DMS153 treated with DMSO at 0.1 percent for 48 hours (cell line): ENCODE data around the gene SMCO2.
"Not testable (repeated sequence)": the region's sequence is repeated elsewhere in the genome, so short reads cannot be mapped to it uniquely, and the experiment has no call there.

ENCODE experiments used
- DNase-seq: peaks from one replicate; lab custom pipeline; 2025; ENCODE audit not compliant: unreplicated experiment; lab: John Stamatoyannopoulos, UW

The SMCO2 gene

DNA sequence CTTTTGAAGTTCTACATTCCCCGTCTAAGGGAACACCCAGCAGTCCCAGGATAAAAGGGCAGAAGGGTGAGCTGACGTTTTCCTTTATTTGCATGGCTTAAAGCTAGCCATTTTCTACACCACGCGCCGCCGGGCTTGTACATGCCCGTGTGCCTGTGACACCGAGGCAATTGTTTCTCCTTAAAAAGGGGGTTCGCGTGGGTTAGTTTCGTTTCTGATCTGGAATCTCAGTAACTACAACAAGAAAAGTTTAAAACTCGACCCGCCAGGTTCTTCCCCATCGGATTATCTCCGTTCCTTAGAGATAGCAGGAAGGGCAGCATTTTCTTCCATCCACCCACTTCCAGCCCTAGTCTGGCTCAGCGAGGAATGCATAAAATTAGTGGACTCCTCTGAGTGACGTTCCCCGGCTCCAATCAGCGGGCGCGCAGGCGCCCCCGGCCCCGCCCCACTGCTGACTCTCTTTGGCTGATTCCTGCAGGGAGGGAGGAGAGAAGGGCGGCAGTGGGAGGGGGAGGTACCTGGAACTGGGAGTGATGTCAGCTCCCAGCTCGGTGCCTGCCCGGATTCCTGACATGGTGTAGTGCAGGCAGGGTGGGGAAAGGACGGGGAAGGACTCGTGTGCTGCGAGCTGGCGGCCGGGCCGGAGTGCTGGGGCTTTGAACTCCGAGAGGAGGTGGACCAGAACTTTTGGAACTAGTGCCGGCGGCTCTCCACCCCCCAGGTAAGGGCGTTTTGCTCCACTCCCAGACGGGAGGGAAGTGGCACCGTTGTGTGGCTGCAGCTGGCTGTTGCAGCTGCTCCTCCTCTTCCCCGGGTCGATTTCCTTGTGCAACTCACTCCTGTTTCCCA lies 77.3 kb downstream of the SMCO2 start, which contains the start of gene PPFIBP1:
Gene PPFIBP1, plus strand, starts transcription at position 565 of the 852 bp plus-strand sequence. CDS start 109,191 bp downstream, outside the sequence.
- peak; percentile 92 for DNase-seq

DNA sequence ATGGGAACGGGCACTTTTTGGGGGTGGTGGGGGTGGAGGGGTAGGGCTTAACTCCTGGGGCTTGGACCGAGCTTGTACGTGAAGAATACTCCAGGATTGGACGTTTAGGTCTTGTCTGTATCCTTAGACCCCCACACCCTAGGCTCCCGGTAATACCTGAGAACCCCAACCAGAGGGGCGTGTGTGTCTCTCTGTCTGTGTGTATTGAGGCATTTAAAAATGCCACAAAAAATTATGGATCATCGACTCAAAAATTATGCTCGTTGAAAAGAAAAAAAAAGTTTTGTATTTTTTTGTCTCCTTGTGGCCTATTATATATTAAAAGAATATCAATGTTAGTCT lies 77.9 kb downstream of the SMCO2 start:
- no peak for DNase-seq

DNA sequence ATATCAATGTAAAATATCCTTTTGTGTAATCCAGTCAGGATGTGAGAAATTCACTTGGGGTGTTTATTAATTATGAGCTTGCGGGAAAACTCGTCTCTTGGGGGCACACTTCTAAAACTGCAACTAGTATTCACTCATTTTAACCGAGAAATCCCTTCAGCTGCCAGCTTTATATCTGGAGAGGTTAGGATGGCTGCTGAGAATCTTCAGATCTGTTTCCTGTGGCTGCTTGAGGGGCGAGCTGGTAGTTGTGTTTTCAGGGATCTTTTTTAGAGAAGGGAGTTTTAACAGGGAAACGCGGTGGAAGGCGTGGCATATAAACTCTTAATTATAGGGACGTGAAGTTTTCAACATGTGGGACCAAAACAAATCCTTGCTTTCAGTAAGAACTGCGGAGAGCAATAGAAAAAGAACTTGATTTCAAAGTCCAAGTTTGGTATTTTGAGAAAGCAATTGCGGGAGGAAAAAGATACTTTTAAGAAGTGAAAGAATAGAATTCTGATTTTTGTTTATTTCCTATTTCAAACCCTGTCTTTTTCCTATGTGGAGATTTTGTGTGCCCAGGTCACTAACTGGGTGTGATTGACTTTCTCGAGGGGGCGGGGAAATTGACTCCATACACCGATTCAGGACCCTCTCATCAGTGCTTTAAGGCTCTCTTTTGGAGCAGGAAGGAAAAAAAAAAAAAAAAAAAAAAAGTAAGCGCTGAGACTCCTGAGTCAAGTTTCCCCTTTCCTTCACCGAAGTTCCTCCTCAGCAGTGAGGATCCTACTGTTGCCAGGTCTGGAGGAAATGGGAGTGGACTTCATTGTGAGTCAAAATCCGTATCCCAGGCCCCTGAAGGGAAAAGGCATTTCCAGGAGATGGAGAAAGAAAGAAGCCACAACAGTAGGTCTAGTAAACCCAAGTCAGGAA lies 78.6 kb downstream of the SMCO2 start:
- DNase-seq = no peak

DNA sequence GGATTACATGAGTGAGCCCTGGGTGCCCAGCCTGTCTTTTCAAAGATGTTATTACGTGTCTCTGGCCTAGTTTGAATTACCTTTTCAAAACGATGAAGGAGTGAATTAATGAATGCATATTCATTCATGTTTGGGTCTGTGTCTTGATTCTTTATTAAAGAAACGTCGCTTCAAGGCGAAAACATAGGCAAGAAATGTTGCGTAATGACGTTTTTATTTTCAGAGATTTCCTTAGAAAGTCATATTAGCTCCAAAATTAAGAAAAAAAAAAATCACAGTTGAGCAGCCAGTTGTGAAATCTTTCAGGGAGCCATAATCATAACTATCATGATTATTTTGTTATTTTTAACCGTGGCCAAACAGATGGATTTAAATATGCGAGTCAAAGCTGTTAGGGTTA lies 81.0 kb downstream of the SMCO2 start:
- no peak for DNase-seq

DNA sequence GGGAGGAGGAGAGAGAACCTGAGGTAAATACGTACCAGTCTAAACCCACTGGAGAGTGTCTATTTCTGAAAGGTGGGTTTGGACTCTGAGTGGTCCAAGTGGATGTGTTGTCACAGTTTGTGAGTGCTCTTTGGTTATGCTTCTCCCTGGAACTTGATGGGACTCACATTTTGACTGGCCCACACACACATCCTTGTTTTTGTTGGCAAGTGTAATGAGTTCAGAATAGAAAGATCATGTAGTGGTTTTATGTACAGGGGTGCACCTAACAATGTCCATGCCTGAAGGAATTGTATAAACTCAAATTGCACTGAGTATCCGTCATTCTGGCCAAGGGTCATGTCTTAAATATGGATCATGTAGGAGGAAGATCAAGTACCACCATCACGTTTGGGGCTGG lies 82.3 kb downstream of the SMCO2 start:
- DNase-seq = no peak

DNA sequence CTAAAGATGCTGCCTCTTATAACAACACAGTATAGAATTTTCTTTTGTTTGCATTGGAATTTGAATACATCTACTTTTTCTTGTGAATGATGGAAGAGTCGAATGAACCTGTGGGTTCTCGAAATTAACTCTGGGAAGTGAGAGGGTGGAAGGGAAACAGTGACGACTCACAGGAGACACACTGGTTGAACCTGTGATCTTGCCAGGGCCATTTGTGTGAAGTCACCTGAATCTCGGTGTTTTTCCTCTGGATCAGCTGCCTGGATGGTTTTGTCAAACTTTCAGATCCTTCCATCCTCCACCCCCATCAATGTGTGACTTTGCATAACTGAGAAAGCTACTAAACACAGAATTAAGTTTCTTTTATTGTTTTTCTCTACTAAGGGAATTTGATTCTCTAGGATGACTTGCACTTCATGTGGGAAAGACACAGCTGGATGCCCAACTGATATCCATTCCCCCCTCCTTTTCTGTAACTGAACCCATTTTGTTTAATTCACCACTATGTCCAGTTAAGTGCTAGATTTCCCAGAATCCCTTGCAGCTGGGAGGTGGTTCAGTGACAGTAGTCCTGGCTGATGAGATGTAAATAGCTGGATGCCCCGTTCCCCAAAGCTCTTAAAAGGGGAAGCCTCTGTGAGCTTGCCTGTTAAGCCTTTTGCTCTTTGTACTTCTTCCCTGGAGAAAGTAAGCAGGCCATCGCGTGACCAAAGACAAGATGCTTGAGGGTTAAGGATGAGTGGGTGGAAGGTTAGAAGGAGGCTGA lies 83.8 kb downstream of the SMCO2 start:
- DNase-seq = no peak

DNA sequence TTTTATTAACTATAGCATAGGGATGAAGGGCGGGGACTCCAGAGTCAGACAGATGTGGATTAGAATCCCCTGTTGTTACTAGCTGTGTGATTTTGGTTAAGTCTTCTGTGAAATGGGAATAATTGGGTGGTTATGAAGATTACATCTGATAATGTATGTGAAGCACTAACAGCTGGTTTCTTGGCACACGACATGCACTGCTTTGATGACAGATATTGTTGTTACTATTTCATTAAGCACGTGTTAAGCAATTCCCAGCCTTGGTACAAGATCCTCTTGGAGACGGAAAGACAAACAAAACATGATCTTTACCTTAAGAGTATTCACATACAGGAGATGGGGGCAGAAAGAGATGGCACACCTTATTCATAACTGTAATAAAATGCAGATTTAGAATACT lies 85.4 kb downstream of the SMCO2 start:
- DNase-seq = no peak

DNA sequence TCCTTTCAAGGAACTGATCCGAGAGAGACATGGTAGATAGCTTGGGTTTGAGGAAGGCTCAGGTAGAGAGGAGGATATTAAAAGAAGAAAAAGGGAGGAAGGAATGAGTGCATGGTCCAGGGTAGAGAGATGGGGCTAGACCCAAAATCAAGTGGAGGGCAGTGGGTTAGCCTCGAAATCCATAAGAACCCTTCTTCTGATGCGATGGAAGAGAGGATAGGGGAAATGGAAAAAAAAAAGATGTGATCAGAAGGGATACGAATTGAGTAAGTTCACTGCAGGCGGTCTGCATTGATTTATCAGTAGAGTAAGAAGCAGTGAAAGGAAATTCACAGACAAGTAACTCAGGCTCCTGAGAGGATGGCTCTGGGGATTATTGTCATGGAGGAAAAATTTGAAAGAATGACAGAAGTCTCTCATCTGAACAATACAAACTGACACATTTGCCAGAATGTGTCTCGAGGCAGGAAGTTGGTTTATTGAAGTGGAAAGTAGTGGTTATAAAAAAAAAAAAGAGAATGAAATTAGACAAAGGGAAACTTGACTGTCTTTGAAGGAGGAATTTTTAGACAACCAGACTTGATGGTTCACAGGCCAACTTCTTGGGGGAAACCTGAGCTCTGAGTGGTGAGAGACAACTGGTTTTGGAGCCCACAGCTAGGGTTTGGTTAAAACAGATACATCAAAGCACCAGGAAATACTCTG lies 87.7 kb downstream of the SMCO2 start:
- DNase-seq = no peak

DNA sequence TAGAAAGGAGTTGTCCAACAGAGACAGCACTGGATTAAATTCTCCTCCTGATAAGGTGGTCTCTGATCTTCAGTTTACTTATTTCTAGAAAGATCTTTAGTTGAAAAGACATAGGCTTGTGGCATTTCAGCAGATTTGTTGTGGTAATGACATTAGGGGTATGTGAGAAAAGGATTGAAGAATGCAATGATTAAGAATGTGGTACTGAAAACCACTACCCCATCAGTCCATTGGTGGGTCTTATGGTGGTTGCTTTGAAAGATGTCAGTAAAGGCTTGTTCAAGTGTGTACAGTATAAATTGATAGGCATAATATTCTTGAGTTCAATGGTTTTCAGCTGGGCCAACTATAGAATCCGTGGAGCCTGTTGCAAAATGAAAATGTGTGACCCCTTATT lies 88.2 kb downstream of the SMCO2 start:
- DNase-seq = no peak

DNA sequence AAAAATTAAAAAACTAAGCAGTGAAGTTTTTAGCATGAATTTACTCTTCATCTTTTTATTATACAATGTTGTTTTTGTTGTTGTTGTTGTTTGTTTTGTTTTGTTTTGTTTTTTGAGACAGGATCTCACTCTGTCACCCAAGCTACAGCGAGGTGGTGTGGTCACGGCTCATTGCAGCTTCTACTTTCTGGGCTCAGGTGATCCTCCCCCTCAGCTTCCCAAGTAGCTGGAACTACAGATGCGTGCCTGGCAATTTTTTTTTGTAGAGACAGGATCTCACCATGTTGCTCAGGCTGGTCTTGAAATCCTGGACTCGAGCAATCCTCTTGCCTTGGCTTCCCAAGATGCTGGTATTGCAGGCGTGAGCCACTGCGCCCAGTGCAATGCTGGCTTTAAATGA lies 88.8 kb downstream of the SMCO2 start:
- DNase-seq = no peak

DNA sequence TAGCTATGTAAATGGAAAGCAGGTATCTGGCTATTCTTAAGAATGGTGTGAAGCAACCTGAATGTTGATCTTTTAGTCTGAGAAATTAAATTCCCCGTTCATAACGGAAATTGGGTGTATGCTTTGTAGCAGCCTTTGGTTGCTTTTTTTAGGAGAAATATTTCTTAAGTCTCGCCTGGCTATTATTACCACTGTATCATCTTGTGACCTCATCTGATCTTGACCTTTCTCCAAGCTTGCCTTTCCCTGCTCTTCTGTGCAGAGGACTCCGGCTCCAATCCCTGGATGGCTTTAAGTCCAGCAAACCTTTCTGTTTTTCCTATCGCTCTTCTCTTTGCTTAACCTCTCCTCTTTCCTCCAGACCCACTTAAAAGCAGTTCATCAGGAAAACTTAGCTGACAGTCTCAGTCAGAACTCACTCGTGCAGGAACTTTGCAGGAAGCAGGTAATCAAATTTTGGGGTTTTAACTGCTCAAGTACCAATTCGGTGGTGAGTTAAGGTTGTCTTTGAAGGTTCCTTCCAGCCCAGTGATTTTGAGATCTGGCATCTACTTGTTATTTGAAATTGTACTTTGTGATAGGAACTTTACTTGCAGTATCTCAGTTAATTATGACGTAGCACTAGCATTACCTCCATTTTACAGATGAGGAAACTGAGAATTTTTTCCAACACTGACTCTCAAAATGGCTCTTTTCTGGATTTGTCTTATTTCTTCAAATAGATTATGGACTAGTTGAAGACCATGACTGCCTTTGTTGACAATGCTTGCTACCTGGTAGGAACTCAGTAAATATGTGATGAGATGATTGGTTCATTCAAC lies 91.5 kb downstream of the SMCO2 start:
- no peak for DNase-seq

DNA sequence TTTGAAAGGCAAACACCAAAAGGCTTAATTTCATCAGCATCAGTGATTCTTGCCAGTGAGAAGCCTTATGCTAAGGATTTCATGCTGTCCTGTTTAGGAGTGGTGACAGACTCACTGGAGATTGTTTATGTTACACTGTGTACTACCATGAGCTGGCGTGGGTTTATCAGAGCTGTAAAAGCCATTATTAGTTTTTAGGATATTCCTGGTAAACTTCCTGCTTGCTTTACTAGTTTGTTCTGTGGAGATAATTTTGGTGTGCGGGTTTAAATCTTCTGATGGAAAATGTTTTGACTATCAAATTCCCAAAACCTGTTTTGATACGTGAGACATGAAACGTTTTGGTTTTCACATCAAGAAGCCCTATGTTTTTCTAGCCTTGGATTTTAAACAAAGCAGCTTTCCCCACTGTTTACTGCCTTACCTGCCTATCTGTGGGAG lies 92.7 kb downstream of the SMCO2 start:
- no peak for DNase-seq

DNA sequence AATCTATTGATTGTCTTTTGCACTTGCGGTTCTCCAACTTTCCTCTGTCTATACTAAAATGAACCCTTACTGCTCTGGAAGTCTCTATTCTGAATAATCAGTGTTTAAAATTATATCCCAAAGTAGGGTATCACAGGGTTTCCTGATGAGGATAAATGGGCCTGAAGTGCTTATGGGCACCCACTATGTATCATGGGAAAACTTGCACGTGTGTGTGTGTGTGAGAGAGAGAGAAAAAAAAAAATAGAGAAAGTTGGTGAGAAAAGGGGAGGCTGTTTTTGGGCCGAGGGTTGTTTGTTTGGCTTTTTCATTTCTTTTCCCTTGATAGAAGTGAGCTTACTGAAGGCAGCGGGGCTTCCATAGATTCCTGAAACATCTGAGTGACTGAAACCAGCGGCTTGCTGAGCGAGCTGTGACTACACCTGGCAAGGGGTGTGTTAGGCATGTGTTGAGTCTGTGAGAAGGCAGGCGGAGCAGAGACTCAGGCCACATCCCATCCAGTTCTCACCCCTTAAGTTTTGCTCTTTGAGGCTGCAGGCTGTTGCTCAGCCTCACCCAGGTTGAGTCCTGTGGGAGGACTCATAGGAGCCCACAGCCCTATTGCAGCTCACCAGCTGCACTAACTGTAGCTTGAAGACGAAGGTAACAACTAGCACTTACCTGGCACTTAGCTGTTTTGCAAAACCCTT lies 94.6 kb downstream of the SMCO2 start:
- no peak for DNase-seq

DNA sequence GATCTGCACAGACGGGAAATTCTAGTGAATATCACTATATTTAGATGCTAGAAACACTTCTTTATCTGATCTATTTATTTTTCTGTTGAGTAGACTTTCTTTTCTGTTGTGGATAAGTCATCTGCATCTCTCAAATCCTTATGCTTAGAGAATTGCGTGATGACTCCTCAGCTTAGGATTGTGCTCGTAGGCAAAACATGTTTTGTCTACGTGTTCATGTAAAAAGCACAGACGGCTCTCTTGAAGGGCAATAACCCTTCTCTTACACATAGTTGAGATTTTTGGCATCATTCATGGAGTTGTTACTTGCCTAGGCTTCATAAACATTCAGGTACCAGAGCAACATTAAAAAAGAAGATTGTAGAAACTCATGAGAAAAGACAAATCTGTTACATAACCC lies 96.1 kb downstream of the SMCO2 start:
- no peak for DNase-seq

DNA sequence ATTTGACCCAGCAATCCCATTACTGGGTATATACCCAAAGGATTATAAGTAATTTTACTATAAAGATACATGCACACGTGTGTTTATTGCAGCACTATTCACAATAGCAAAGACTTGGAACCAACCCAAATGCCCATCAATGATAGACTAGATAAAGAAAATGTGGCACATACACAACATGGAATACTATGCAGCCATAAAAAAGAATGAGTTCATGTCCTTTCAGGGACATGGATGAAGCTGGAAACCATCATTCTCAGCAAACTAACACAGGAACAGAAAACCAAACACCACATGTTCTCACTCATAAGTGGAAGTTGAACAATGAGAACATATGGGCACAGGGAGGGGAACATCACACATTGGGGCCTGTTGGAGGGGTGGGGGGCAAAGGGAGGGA lies 98.3 kb downstream of the SMCO2 start:
- not testable (repeated sequence) for DNase-seq

DNA sequence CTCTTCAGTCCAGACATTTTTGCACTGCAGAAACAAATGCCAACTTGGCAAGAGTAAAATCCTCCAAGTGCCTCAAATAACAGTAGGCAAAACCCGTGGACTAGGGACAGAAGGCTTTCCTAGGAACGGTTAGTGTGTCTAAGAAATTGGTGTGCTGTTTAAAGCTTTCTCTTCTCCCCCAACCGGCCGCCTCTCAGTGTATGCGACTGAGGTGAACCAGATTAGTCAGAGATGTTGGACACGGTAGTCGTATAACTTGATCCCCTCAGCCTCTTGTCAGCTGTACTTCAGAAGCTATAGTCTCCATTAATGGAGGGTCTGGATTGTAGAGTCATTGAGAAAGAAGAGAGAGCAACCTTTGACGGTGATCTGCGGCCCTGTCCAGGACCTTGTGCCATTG lies 99.1 kb downstream of the SMCO2 start:
- DNase-seq = no peak

DNA sequence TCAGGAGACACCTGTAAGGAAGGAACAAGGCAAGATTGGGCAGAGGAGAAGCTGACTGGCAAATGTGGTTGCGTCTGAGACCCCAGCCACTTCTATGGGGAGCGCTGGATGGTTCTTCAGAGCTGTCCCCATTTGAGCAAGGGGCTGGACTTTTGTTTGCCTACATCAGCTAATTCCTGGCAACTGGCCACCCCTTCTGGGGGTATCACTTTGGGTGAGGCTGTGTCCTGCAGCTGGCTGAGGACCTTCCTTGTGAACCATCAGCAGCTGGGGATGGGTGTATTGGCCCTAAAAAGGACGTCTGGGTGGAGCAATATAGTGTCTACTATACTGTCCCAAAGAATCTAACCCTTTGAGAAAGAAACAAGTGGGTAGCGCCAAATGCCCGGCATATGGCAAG lies 101.1 kb downstream of the SMCO2 start:
- DNase-seq = no peak

DNA sequence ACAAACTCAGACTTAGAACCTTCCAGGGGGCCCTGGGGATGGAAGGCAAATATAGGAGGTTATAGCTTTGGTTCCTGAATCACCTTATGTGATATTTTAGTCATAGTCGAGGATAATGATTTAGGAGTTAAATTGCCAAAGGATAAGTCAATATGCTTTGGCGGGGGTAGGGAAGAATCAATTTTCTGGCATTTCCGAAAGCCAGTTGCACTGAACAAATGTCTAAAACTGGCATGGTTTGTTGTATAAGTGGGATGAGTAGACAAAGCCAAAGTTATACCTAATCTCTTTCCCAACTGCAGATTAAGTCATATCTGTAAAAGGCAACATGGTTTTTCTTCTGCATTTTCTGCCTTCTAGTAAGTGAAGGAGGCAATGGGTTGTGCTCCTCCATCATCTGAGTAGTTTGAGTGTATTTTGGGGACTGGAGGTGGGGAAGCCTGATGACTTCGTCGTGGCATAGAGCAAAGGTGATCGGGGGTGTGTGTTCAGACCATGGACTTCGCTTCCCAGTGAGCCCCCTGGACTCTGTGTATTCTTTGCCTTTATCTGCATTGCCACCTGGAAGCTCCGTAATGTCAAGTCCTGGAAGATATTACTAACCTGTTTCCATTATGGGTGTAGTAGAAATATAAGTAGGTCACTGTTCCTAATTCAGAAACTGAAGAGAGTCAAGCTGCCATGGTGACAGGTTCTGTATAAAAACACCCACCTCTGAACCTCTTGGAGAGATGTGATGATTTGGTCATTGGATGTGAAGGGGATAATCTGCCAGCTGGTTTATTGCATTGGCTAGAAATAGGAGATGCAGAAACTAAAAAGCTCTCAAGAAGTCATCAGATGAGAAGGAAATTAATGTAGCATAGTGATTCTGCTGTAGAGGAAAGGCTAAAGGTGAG lies 102.0 kb downstream of the SMCO2 start:
- DNase-seq = no peak
